Measurements from ENCODE around the gene BCL11A.

- TF ChIP-seq CTCF (conservative IDR thresholded peaks at IDR 0.05) (no peak), ZFX (IDR thresholded peaks at IDR 0.05) (no peak)
Measured at GRCh38 chr2:60412620-60413019, 140.8 kb downstream of the BCL11A start.

All from C4-2B (cell line).